ENCODE measurements around the gene CASD1. TPM values are rescaled to one million over a fixed set of nuclear protein-coding genes. Genes with fewer than 3 reads are reported as not detected.

CASD1 gene
- total and polyA plus RNA-seq, 8 donors: 2.9 to 57.6 (median 14.7) TPM

- H3K9me3 ChIP-seq: no peaks in the 10 kb centered on the region
- DNase-seq: no peak
- intact Hi-C loops (cut with DNase I; ENCODE audit: low total_unique reads): no loop called here
- peaks cover 0 to 57% (median 49%) of the 10 kb centered on the region in 4 donors for H3K36me3 ChIP-seq
- H3K27ac ChIP-seq: no peak overlapping the region
- no peaks in the 10 kb centered on the region for H3K4me1 ChIP-seq
- H3K4me3 ChIP-seq: no peak overlapping the region
- no peaks in the 10 kb centered on the region for H3K27me3 ChIP-seq
- no peak for TF ChIP-seq CTCF (IDR thresholded peaks at IDR 0.05)
- no peak for TF ChIP-seq EP300 (IDR thresholded peaks at IDR 0.05)
- TF ChIP-seq POLR2A (IDR thresholded peaks at IDR 0.05): no peak
- no peak for TF ChIP-seq POLR2AphosphoS5 (IDR thresholded peaks at IDR 0.05)
- WGBS, 5 donors: 77 to 87% (median 79%) methylated on average over 3 of the region's 3 CpGs
Observed at GRCh38 chr7:94530109-94530508, 20.5 kb downstream of the CASD1 start.

- TF ChIP-seq POLR2A (IDR thresholded peaks at IDR 0.05) (no peak), POLR2AphosphoS5 (IDR thresholded peaks at IDR 0.05) (no peak), EP300 (IDR thresholded peaks at IDR 0.05) (no peak), CTCF (IDR thresholded peaks at IDR 0.05) (no peak)
- no peak for DNase-seq
- Histone ChIP-seq H3K36me3 (peaks cover 6 to 71% (median 62%) of the 10 kb centered on the region in 4 donors), H3K4me3 (no peak overlapping the region), H3K9me3 (no peaks in the 10 kb centered on the region), H3K27ac (no peak overlapping the region), H3K4me1 (no peaks in the 10 kb centered on the region), H3K27me3 (no peaks in the 10 kb centered on the region)
- 81 to 92% (median 88%) methylated on average over 2 of the region's 2 CpGs for WGBS, 5 donors
- intact Hi-C loops (cut with DNase I; ENCODE audit: low total_unique reads): no loop called here
Observed at GRCh38 chr7:94532676-94533075, 23.1 kb downstream of the CASD1 start.

GRCh38 chr7:94540428-94540827 is 30.8 kb downstream of the CASD1 start:
- 64 to 89% (median 79%) methylated on average over 1 of the region's 1 CpG for WGBS, 5 donors
- no peak for TF ChIP-seq EP300 (IDR thresholded peaks at IDR 0.05)
- TF ChIP-seq CTCF (IDR thresholded peaks at IDR 0.05): no peak
- TF ChIP-seq POLR2A (IDR thresholded peaks at IDR 0.05): no peak
- no peak for TF ChIP-seq POLR2AphosphoS5 (IDR thresholded peaks at IDR 0.05)
- intact Hi-C loops (cut with DNase I; ENCODE audit: low total_unique reads): no loop called here

GRCh38 chr7:94547126-94547525 is 37.5 kb downstream of the CASD1 start:
- no peak overlapping the region for H3K4me3 ChIP-seq
- peaks cover 0 to 14% (median 10%) of the 10 kb centered on the region in 4 donors for H3K36me3 ChIP-seq
- intact Hi-C loops (cut with DNase I; ENCODE audit: low total_unique reads): no loop called here
- H3K27me3 ChIP-seq: no peaks in the 10 kb centered on the region
- TF ChIP-seq POLR2A (IDR thresholded peaks at IDR 0.05) (no peak), CTCF (IDR thresholded peaks at IDR 0.05) (no peak), POLR2AphosphoS5 (IDR thresholded peaks at IDR 0.05) (no peak), EP300 (IDR thresholded peaks at IDR 0.05) (no peak)
- 39 to 46% (median 44%) methylated on average over 1 of the region's 1 CpG for WGBS, 5 donors
- no peaks in the 10 kb centered on the region for H3K9me3 ChIP-seq
- no peak for DNase-seq
- no peaks in the 10 kb centered on the region for H3K4me1 ChIP-seq
- H3K27ac ChIP-seq: no peak overlapping the region

More at GRCh38 chr7:94540428-94540827, 30.8 kb downstream of the CASD1 start:
- H3K36me3 ChIP-seq: peaks cover 6 to 43% (median 33%) of the 10 kb centered on the region in 4 donors
- H3K27me3 ChIP-seq: no peaks in the 10 kb centered on the region
- no peak for DNase-seq
- H3K4me1 ChIP-seq: no peaks in the 10 kb centered on the region
- H3K27ac ChIP-seq: no peak overlapping the region
- no peaks in the 10 kb centered on the region for H3K9me3 ChIP-seq
- H3K4me3 ChIP-seq: no peak overlapping the region
